Caco-2 (cell line): ENCODE results near the gene CADPS2. TPM values are rescaled to one million over a fixed set of nuclear protein-coding genes. Genes with fewer than 3 reads are reported as not detected.

Experiments used
- BruUV-seq: library from RNA; stranded (reverse); fragments of 400-500 nt; replicated peaks from 2 replicates; lab custom pipeline; 2021; lab: Mats Ljungman, UMichigan
- CTCF ChIA-PET: fragments of 300-600 bp; sonication (Branson Sonifier 250); formaldehyde crosslinking; loops from one replicate; lab custom pipeline; 2022; ENCODE audit warnings: antibody characterized with exemption; lab: Charles Lee
- POLR2A ChIA-PET: fragments of 300-600 bp; sonication (Branson Sonifier 250); formaldehyde crosslinking; loops from one replicate; lab custom pipeline; 2022; ENCODE audit warnings: antibody characterized with exemption; lab: Charles Lee
- DNase-seq, 2 experiments: peaks; one replicate each; pipeline versions ENCODE4 v3.0.0 to v3.0.0-alpha.2; 2020 to 2022
- H3K27me3 ChIP-seq: replicated peaks from 2 replicates; pipeline ENCODE4 v1.6.0; 2011; ENCODE audit warnings: low read length; ENCODE audit not compliant: control insufficient read depth, insufficient read depth
- H3K36me3 ChIP-seq: 2 replicates; pipeline ENCODE4 v1.5.1; 2011; ENCODE audit warnings: low read length; ENCODE audit not compliant: control insufficient read depth, insufficient read depth
- H3K4me1 ChIP-seq: fragments of 250-450 bp; sonication (Bioruptor Pico); 2 replicates; pipeline ENCODE4 v1.5.1; 2020; ENCODE audit warnings: mild to moderate bottlenecking
- H3K4me3 ChIP-seq: 2 replicates; pipeline ENCODE4 v1.5.1; 2011; ENCODE audit warnings: low read depth, mild to moderate bottlenecking, control low read depth, low read length
- H3K9me3 ChIP-seq: fragments of 250-450 bp; sonication (Bioruptor Pico); 2 replicates; pipeline ENCODE4 v1.5.1; 2020; ENCODE audit warnings: mild to moderate bottlenecking, moderate library complexity
- H3K27ac Mint-ChIP-seq: one replicate; pipeline ENCODE4 v1.8.0; 2022; ENCODE audit warnings: mixed read lengths; ENCODE audit not compliant: unreplicated experiment
- H3K27me3 Mint-ChIP-seq: one replicate; pipeline ENCODE4 v1.8.0; 2022; ENCODE audit warnings: mixed read lengths; ENCODE audit not compliant: insufficient read depth, unreplicated experiment
- H3K36me3 Mint-ChIP-seq: one replicate; pipeline ENCODE4 v1.8.0; 2022; ENCODE audit warnings: mild to moderate bottlenecking, mixed read lengths; ENCODE audit not compliant: insufficient read depth, unreplicated experiment
- H3K4me1 Mint-ChIP-seq: one replicate; pipeline ENCODE4 v1.8.0; 2022; ENCODE audit warnings: low read depth, mixed read lengths; ENCODE audit not compliant: unreplicated experiment
- H3K4me3 Mint-ChIP-seq: one replicate; pipeline ENCODE4 v1.8.0; 2022; ENCODE audit warnings: mild to moderate bottlenecking, moderate library complexity, mixed read lengths; ENCODE audit not compliant: unreplicated experiment
- H3K9me3 Mint-ChIP-seq: one replicate; pipeline ENCODE4 v1.8.0; 2022; ENCODE audit warnings: mixed read lengths; ENCODE audit not compliant: unreplicated experiment
- intact Hi-C: fragments of 100-400 bp; cut with micrococcal nuclease; formaldehyde crosslinking; loops from one replicate; pipeline ENCODE4 v1.10.0; 2022; ENCODE audit not compliant: unreplicated experiment
- total RNA-seq: library from RNA; stranded (reverse); gene quantifications from 2 replicates; pipeline ENCODE4 v1.2.3, GENCODE V29; 2022
- TF ChIP-seq, protein P1 (sequence below), 2 experiments: fragments of 200-600 bp in 1 of 2; IDR thresholded peaks; 1 replicate in 1 of 2; 2 replicates in 1 of 2; pipeline versions ENCODE4 v1.5.1 to v1.8.0; 2011 to 2022; ENCODE audit warnings: antibody characterized with exemption in 1 of 2, control low read depth in 1 of 2, inconsistent platforms in 1 of 2, low read depth in 1 of 2, low read length in 1 of 2, mild to moderate bottlenecking in 1 of 2, moderate library complexity in 1 of 2; ENCODE audit not compliant: insufficient read depth in 1 of 2, severe bottlenecking in 1 of 2, unreplicated experiment in 1 of 2

The CADPS2 gene
- total RNA-seq, 1 experiment from 2014 or later, result 2.7 TPM

GRCh38 chr7:122618585-122619189, 267.6 kb downstream of the CADPS2 start:
- no peak for DNase-seq
- CTCF ChIA-PET, result no interaction called here
- no peaks in the 10 kb centered on the region for H3K9me3 ChIP-seq

GRCh38 chr7:122616951-122617350, 269.3 kb downstream of the CADPS2 start:
- BruUV-seq, result no TSS peak
- H3K9me3 Mint-ChIP-seq, result no peaks in the 10 kb centered on the region
- CTCF ChIA-PET, result no interaction called here

More at GRCh38 chr7:122618585-122619189, 267.6 kb downstream of the CADPS2 start:
- TF ChIP-seq, protein P1, sequence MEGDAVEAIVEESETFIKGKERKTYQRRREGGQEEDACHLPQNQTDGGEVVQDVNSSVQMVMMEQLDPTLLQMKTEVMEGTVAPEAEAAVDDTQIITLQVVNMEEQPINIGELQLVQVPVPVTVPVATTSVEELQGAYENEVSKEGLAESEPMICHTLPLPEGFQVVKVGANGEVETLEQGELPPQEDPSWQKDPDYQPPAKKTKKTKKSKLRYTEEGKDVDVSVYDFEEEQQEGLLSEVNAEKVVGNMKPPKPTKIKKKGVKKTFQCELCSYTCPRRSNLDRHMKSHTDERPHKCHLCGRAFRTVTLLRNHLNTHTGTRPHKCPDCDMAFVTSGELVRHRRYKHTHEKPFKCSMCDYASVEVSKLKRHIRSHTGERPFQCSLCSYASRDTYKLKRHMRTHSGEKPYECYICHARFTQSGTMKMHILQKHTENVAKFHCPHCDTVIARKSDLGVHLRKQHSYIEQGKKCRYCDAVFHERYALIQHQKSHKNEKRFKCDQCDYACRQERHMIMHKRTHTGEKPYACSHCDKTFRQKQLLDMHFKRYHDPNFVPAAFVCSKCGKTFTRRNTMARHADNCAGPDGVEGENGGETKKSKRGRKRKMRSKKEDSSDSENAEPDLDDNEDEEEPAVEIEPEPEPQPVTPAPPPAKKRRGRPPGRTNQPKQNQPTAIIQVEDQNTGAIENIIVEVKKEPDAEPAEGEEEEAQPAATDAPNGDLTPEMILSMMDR (IDR thresholded peaks at IDR 0.05; ENCODE audit: insufficient read depth in 1 of 2, low read depth in 1 of 2, low read length in 1 of 2, severe bottlenecking in 1 of 2, unreplicated experiment in 1 of 2), result no peak
- intact Hi-C loops, result no loop called here
- H3K36me3 Mint-ChIP-seq, result no peaks in the 10 kb centered on the region
- no peaks in the 10 kb centered on the region for H3K4me1 Mint-ChIP-seq
- Histone ChIP-seq H3K36me3 (no peaks in the 10 kb centered on the region), H3K4me1 (no peaks in the 10 kb centered on the region), H3K4me3 (no peak overlapping the region), H3K27me3 (no peaks in the 10 kb centered on the region)
- H3K27me3 Mint-ChIP-seq, result peaks cover 3% of the 10 kb centered on the region
- POLR2A ChIA-PET, result no interaction called here
- no peak overlapping the region for H3K4me3 Mint-ChIP-seq
- no peaks in the 10 kb centered on the region for H3K9me3 Mint-ChIP-seq
- no peak overlapping the region for H3K27ac Mint-ChIP-seq
- BruUV-seq, result no TSS peak

GRCh38 chr7:122605929-122606328, 280.3 kb downstream of the CADPS2 start:
- no peaks in the 10 kb centered on the region for H3K9me3 Mint-ChIP-seq
- no TSS peak for BruUV-seq
- H3K4me3 Mint-ChIP-seq, result no peak overlapping the region
- intact Hi-C loops, result no loop called here
- no peaks in the 10 kb centered on the region for H3K27me3 ChIP-seq
- no peak overlapping the region for H3K27ac Mint-ChIP-seq
- H3K27me3 Mint-ChIP-seq, result no peaks in the 10 kb centered on the region
- DNase-seq, result no peak
- H3K36me3 ChIP-seq, result no peaks in the 10 kb centered on the region
- H3K4me1 ChIP-seq, result no peaks in the 10 kb centered on the region
- CTCF ChIA-PET, result no interaction called here
- H3K4me1 Mint-ChIP-seq, result no peaks in the 10 kb centered on the region
- no peaks in the 10 kb centered on the region for H3K9me3 ChIP-seq
- TF ChIP-seq, protein P1 (IDR thresholded peaks at IDR 0.05; ENCODE audit: insufficient read depth in 1 of 2, low read depth in 1 of 2, low read length in 1 of 2, severe bottlenecking in 1 of 2, unreplicated experiment in 1 of 2), result no peak
- POLR2A ChIA-PET, result no interaction called here
- no peaks in the 10 kb centered on the region for H3K36me3 Mint-ChIP-seq
- H3K4me3 ChIP-seq, result no peak overlapping the region

More at GRCh38 chr7:122616951-122617350, 269.3 kb downstream of the CADPS2 start:
- peaks cover 3% of the 10 kb centered on the region for H3K27me3 Mint-ChIP-seq
- H3K36me3 ChIP-seq, result no peaks in the 10 kb centered on the region
- DNase-seq, result no peak
- H3K4me3 ChIP-seq, result no peak overlapping the region
- no peaks in the 10 kb centered on the region for H3K4me1 ChIP-seq
- no peak overlapping the region for H3K4me3 Mint-ChIP-seq
- H3K4me1 Mint-ChIP-seq, result no peaks in the 10 kb centered on the region
- no peaks in the 10 kb centered on the region for H3K36me3 Mint-ChIP-seq
- H3K9me3 ChIP-seq, result no peaks in the 10 kb centered on the region
- TF ChIP-seq, protein P1 (IDR thresholded peaks at IDR 0.05; ENCODE audit: insufficient read depth in 1 of 2, low read depth in 1 of 2, low read length in 1 of 2, severe bottlenecking in 1 of 2, unreplicated experiment in 1 of 2), result no peak
- POLR2A ChIA-PET, result no interaction called here
- no peaks in the 10 kb centered on the region for H3K27me3 ChIP-seq
- intact Hi-C loops, result no loop called here
- H3K27ac Mint-ChIP-seq, result no peak overlapping the region
